HG03521 (cell line): Measurements from ENCODE around the gene CCT5.

Source experiments
- ATAC-seq: cut with Tn5 transposase; IDR thresholded peaks from one replicate; pipeline ENCODE4 v1.9.1; 2021; ENCODE audit warnings: mild to moderate bottlenecking, moderate library complexity; ENCODE audit not compliant: unreplicated experiment

CCT5 gene

DNA sequence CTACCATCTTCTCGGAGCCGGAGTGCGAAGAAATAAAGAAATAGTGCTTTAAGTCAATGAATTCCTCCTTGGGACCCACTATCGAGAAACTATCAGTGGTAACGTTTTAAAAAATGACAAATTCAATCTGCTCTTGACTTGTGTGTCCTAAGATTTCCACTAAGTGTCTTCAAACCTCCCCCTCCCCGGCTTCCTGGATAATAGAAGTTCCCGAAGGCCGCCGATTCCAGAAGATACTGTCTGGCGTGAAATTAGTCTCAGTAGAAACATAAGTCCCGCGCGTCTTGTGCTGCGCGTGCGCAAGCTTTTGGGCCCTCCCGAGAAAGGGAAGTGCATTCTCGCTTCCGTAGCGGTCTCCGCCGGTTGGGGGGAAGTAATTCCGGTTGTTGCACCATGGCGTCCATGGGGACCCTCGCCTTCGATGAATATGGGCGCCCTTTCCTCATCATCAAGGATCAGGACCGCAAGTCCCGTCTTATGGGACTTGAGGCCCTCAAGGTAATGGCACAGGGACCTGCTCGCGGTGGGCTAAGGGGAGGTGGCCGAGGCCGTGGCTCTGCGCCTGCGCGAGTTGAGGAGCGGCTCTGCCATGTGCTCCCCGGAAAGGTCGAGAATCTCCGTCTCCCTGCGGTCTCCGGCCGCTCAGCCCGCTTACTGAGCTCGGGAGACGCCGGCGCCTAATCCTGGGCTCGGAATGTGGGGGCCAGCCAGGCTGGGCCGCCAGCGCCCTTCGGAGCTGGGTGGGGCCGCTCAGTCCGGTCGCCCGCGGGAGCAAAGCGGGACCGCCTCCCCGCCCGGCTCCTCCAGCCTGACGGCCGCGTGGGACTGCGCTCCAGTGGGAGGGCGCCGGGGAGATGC, at the start of gene CCT5:
Gene CCT5, plus strand, starts transcription at position 333 of the 858 bp plus-strand sequence. Its CDS starts 61 bp downstream, at position 394.
- ATAC-seq: peak; percentile 71

DNA sequence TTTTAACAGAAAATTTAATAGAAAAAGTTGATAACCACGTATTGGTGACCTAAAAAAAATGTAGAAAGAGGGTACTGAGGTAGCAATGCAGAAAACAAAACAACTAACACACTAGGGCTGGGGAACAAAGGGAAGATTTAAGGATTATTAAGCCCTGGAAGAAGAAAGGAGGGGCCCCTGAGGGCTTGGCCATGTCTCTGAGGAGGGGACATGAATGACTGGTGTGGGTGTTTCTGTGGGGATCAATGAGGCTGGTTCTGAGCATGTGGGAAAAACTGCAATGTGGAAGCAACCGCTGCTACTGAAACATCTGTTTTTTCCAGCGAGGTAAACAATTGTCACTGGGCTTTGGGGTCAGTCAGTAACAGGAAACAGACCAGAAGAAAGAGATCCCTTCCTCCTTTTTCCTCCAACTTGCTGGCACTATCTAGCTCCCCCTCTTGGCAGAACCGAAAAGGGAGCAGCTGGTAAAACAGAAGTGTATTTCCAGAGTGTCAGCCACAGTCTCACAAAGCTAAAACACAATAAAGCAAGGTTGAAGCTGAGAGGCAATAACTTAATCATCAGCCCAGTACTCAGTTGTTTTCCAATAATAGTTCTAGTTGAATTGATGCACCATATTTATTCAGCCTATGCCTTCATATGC, 48.7 kb upstream of the CCT5 start:
- ATAC-seq: no peak

GRCh38 chr5:10202089-10202910, 47.8 kb upstream of the CCT5 start:
- no peak for ATAC-seq

GRCh38 chr5:10209004-10209403, 41.1 kb upstream of the CCT5 start:
- ATAC-seq: no peak

GRCh38 chr5:10213316-10213715, 36.8 kb upstream of the CCT5 start:
- ATAC-seq: no peak

- ATAC-seq: no peak
Observed at GRCh38 chr5:10214041-10214440, 36.0 kb upstream of the CCT5 start.

- no peak for ATAC-seq
Observed at GRCh38 chr5:10215366-10215765, 34.7 kb upstream of the CCT5 start.

- ATAC-seq: no peak
Observed at GRCh38 chr5:10216107-10216506, 34.0 kb upstream of the CCT5 start.

- ATAC-seq: no peak
Observed at GRCh38 chr5:10218658-10219057, 31.4 kb upstream of the CCT5 start.

- ATAC-seq: no peak
Observed at GRCh38 chr5:10219068-10219467, 31.0 kb upstream of the CCT5 start.

- no peak for ATAC-seq
Observed at GRCh38 chr5:10220248-10220647, 29.8 kb upstream of the CCT5 start.

GRCh38 chr5:10222326-10222725, 27.8 kb upstream of the CCT5 start:
- ATAC-seq: no peak

GRCh38 chr5:10227379-10227778, 22.7 kb upstream of the CCT5 start:
- ATAC-seq: no peak

DNA sequence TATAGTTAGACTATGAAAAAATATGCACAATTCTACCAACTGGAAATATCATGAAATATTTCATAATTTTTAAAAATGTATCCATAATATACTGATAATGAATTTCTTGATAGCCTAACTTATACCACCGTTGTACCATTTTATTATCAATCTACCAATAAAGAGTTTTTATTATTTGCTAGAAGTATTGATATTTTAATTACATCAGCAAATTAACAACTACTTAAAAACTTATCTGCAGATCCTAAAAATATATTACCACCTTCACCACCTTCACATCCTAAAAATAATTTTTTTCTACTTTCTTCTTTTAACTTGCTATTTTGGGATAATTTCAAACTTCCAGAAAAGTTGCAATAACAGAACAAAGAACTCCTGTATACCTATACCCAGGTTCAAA, 21.8 kb upstream of the CCT5 start:
- ATAC-seq: no peak

DNA sequence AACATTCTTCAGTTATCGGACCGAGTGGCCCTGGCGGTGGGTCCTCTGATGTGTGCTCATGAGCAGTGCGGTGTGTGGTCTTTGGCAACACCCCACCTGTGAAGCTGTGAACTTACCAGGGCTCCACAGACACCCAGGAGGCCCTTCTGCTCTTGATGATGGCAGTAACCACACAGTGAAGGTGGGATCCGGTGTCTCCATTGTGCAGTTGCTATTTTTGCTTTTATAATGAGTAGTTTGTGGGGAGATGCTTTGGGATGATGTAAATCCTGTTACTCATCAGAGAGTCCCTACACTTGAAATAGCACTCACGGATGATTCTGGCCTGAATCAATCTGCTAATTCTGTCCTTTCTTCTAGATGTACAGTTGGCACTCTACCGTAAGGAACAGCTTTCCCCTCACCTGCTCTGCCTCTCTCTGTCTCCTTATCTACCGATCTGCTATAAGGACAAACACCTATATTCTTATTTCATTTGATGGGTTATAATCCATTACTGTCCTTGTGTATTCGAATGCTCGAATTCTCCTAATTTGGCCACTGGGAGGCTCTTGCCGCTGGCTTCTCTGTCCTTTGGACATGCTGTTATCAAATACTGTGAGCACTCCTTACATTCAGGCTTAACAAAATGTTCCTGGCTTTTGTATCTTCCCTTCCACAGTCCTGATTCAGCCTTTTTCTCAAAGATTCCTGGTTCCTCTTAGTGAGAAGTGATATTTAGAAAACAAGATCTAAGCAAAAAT, 20.6 kb upstream of the CCT5 start:
- ATAC-seq: no peak

DNA sequence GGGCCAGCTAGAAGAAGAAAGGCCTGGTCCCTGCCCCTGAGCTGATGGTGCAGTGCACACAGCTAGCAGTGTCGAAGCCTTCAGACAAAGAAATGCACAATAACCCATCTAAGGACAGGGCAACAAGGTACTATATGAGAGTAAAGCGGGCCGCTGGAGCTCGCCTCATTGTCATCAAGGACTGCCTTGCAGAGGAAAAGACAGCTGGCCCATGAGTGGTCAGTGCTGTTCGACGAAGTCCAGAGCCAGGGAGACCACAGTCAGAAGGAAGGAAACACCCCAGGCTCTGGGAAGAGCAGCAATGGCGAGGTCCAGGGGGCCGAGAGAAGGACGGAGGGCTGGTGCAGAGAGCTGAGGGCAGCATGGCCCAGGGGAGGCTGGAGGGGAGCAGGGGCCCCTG, 17.7 kb upstream of the CCT5 start:
- ATAC-seq: no peak

- no peak for ATAC-seq
Observed at GRCh38 chr5:10233011-10233410, 17.1 kb upstream of the CCT5 start.

DNA sequence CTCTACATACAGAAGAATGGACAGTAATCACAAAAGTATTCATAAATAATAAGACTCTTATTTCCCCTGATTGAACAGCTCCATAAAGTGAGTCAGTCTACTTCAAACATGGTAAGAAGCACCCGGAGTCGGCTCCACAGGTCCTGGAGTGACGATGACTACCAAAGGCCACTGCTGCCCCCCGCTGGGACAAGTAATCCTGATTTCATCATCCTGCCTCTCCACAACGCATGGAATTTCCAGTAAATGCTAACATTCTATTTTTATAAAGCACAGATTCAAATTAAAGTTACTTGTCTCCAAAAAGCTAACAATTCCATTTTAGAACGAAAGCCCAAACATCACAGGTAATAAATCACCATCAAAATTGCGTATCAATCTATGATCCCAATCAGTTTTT, 16.6 kb upstream of the CCT5 start:
- ATAC-seq: no peak

DNA sequence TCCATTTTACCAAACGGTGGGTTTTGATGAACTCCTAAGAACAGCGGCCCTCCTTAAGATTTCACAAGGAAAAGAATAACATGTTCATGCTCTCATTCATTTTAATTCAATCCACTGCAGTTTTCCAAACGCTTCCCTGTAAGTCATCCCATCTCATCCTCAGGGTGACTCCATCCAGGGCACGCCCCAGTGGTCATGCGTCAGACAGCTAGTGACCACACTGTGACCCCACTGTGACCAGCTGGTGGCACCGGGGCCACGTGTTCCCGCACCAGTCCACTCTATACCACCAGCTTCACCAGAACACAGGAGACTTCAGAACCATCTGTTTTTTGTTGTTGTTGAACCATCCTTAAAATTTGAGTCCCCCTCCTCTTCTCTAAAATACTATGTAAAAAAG, 14.7 kb upstream of the CCT5 start:
- ATAC-seq: no peak

- no peak for ATAC-seq
Observed at GRCh38 chr5:10243660-10244240, 6.3 kb upstream of the CCT5 start.
